ENCODE results near the gene ZFR. TPM values are rescaled to one million over a fixed set of nuclear protein-coding genes. Genes with fewer than 3 reads are reported as not detected.
A peak's percentile ranks its signal among the peaks of the same experiment; 100 is the strongest.

Gene ZFR
- total RNA-seq, 1 donor from 2014 or later: 80.8 TPM

DNA sequence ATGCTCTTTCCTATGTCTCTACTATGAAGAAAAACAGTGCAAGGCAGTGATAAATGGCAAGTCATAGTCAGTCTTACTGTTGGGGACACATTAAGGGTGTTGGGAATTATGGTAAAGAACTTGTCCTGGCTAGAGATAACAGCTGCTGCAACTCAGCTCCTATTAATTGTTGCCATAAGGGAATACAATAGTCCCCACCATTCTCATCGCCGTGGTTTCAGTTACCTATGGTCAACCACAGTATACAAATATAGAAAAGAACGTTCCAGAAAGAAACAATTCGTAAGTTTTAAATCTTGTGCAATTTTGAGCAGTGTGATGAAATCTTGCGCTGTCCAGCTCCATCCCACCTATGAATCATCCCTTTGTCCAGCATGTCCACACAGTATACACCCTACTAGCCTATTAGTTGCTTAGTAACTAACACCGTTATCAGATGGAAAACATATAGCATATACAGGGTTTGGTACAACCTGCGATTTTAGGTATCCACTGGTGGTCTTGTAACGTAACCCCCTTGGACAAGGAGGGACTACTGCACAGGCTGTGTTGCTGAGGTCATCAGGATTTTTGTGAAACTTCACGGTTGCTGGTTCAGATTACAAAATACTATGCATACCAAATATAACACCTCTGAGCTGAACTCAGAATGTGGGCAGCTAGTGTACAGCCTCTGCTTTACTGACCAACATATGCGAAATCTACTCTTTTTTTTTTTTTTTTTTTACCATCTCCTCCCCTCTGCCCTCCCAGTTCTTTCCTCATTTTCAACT is 53.5 kb downstream of the ZFR start:
- peaks cover 19% of the 10 kb centered on the region for H3K4me1 ChIP-seq
- intact Hi-C loops (cut with DNase I): no loop called here
- DNase-seq (ENCODE audit: extremely low spot score in 2 of 2): no peak
- H3K36me3 ChIP-seq: peaks cover 0 to 56% of the 10 kb centered on the region in 2 donors
- H3K27ac ChIP-seq: peak overlapping the region; percentile 45
- H3K27me3 ChIP-seq: no peaks in the 10 kb centered on the region
- H3K4me3 ChIP-seq: no peak overlapping the region
- TF ChIP-seq CTCF (IDR thresholded peaks at IDR 0.05) (no peak), POLR2AphosphoS5 (IDR thresholded peaks at IDR 0.05; ENCODE audit: insufficient read depth in 1 of 2, low read depth in 1 of 2) (no peak), POLR2A (IDR thresholded peaks at IDR 0.05) (no peak)
- no peaks in the 10 kb centered on the region for H3K9me3 ChIP-seq

GRCh38 chr5:32388432-32389129 is 56.0 kb downstream of the ZFR start:
- TF ChIP-seq POLR2AphosphoS5 (IDR thresholded peaks at IDR 0.05; ENCODE audit: insufficient read depth in 1 of 2, low read depth in 1 of 2) (no peak), CTCF (IDR thresholded peaks at IDR 0.05) (no peak), POLR2A (IDR thresholded peaks at IDR 0.05) (no peak)
- H3K27me3 ChIP-seq: no peaks in the 10 kb centered on the region
- no peak for DNase-seq (ENCODE audit: extremely low spot score in 2 of 2)

GRCh38 chr5:32387841-32388240 is 56.7 kb downstream of the ZFR start:
- Histone ChIP-seq H3K9me3 (no peaks in the 10 kb centered on the region), H3K27me3 (no peaks in the 10 kb centered on the region), H3K36me3 (peaks cover 0 to 51% of the 10 kb centered on the region in 2 donors), H3K27ac (peak overlapping the region; percentile 51), H3K4me1 (peaks cover 19% of the 10 kb centered on the region), H3K4me3 (no peak overlapping the region)
- no peak for TF ChIP-seq POLR2AphosphoS5 (IDR thresholded peaks at IDR 0.05; ENCODE audit: insufficient read depth in 1 of 2, low read depth in 1 of 2)
- no peak for TF ChIP-seq CTCF (IDR thresholded peaks at IDR 0.05)
- TF ChIP-seq POLR2A (IDR thresholded peaks at IDR 0.05): no peak
- intact Hi-C loops (cut with DNase I): no loop called here
- DNase-seq (ENCODE audit: extremely low spot score in 2 of 2): no peak

More at GRCh38 chr5:32388432-32389129, 56.0 kb downstream of the ZFR start:
- Histone ChIP-seq H3K4me1 (peaks cover 19% of the 10 kb centered on the region), H3K36me3 (peaks cover 0 to 52% of the 10 kb centered on the region in 2 donors), H3K4me3 (no peak overlapping the region), H3K27ac (peak overlapping the region; percentile 51), H3K9me3 (no peaks in the 10 kb centered on the region)
- intact Hi-C loops (cut with DNase I): no loop called here

DNA sequence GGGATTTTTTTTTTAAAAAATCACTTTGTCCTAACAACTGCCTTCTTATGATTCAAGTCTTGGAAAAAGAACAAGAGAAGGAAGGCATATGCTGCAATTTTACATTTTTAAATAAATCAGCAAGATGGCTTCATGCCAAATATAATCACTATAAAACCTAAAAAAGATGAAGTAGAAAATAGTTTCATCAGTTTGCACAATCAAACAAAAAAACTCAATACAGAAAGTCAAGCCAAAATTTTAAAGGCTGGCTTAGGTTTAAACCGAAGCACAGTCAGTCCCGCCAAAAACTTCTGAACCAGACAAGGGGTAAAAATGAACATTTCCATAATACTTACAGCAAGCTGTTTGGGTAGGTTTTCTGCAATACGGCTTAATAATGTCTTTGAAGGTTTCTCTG is 57.3 kb downstream of the ZFR start:
- intact Hi-C loops (cut with DNase I): no loop called here
- no peaks in the 10 kb centered on the region for H3K9me3 ChIP-seq
- no peaks in the 10 kb centered on the region for H3K27me3 ChIP-seq
- H3K4me3 ChIP-seq: no peak overlapping the region
- H3K27ac ChIP-seq: peak overlapping the region; percentile 36
- H3K36me3 ChIP-seq: peaks cover 0 to 52% of the 10 kb centered on the region in 2 donors
- no peak for TF ChIP-seq POLR2A (IDR thresholded peaks at IDR 0.05)
- no peak for TF ChIP-seq CTCF (IDR thresholded peaks at IDR 0.05)
- no peak for TF ChIP-seq POLR2AphosphoS5 (IDR thresholded peaks at IDR 0.05; ENCODE audit: insufficient read depth in 1 of 2, low read depth in 1 of 2)
- no peak for DNase-seq (ENCODE audit: extremely low spot score in 2 of 2)
- H3K4me1 ChIP-seq: peaks cover 19% of the 10 kb centered on the region

GRCh38 chr5:32384621-32385020 is 59.9 kb downstream of the ZFR start:
- intact Hi-C loops (cut with DNase I): no loop called here
- Histone ChIP-seq H3K27ac (no peak overlapping the region), H3K9me3 (no peaks in the 10 kb centered on the region), H3K4me1 (peaks cover 19% of the 10 kb centered on the region), H3K4me3 (no peak overlapping the region), H3K27me3 (no peaks in the 10 kb centered on the region), H3K36me3 (peaks cover 0 to 53% of the 10 kb centered on the region in 2 donors)
- TF ChIP-seq CTCF (IDR thresholded peaks at IDR 0.05): no peak
- TF ChIP-seq POLR2A (IDR thresholded peaks at IDR 0.05): no peak
- no peak for TF ChIP-seq POLR2AphosphoS5 (IDR thresholded peaks at IDR 0.05; ENCODE audit: insufficient read depth in 1 of 2, low read depth in 1 of 2)
- no peak for DNase-seq (ENCODE audit: extremely low spot score in 2 of 2)
